ENCODE data around the gene BRD3OS.

Gene BRD3OS

GRCh38 chr9:134024828-134025605 is at the start of gene BRD3OS:
Gene BRD3OS (plus strand): TSS chr9:134025481. CDS start chr9:134026748, 1,267 bp downstream.
- peak; percentile 92 for DNase-seq (ENCODE audit: low read depth)

- no peak for DNase-seq (ENCODE audit: low read depth)
These were observed 49.8 kb upstream of the BRD3OS start for GRCh38 chr9:133975511-133975910.

- no peak for DNase-seq (ENCODE audit: low read depth)
These were observed 49.0 kb upstream of the BRD3OS start for GRCh38 chr9:133976191-133976861.

GRCh38 chr9:133976887-133977286 is 48.4 kb upstream of the BRD3OS start:
- DNase-seq (ENCODE audit: low read depth): no peak

- DNase-seq (ENCODE audit: low read depth): no peak
These were observed 47.7 kb upstream of the BRD3OS start for GRCh38 chr9:133977421-133978201.

- no peak for DNase-seq (ENCODE audit: low read depth)
These were observed 46.9 kb upstream of the BRD3OS start for GRCh38 chr9:133978226-133978898.

- no peak for DNase-seq (ENCODE audit: low read depth)
These were observed 46.4 kb upstream of the BRD3OS start for GRCh38 chr9:133978899-133979272.

GRCh38 chr9:133979273-133979920 is 45.9 kb upstream of the BRD3OS start:
- DNase-seq (ENCODE audit: low read depth): no peak

GRCh38 chr9:133979921-133980863 is 45.1 kb upstream of the BRD3OS start:
- no peak for DNase-seq (ENCODE audit: low read depth)

- no peak for DNase-seq (ENCODE audit: low read depth)
These were observed 44.3 kb upstream of the BRD3OS start for GRCh38 chr9:133980864-133981588.

GRCh38 chr9:133981589-133981957 is 43.7 kb upstream of the BRD3OS start:
- no peak for DNase-seq (ENCODE audit: low read depth)

GRCh38 chr9:133981958-133982681 is 43.2 kb upstream of the BRD3OS start:
- no peak for DNase-seq (ENCODE audit: low read depth)

GRCh38 chr9:133982971-133983720 is 42.1 kb upstream of the BRD3OS start:
- DNase-seq (ENCODE audit: low read depth): no peak

GRCh38 chr9:133986061-133986460 is 39.2 kb upstream of the BRD3OS start:
- DNase-seq (ENCODE audit: low read depth): no peak

- DNase-seq (ENCODE audit: low read depth): no peak
These were observed 38.4 kb upstream of the BRD3OS start for GRCh38 chr9:133986774-133987445.

- DNase-seq (ENCODE audit: low read depth): no peak
These were observed 37.9 kb upstream of the BRD3OS start for GRCh38 chr9:133987446-133987788.

GRCh38 chr9:133987946-133988665 is 37.2 kb upstream of the BRD3OS start:
- no peak for DNase-seq (ENCODE audit: low read depth)

All from GM04503 (cell line).